HCT116 (cell line): ENCODE measurements around the gene BIN2. TPM values are rescaled to one million over a fixed set of nuclear protein-coding genes. Genes with fewer than 3 reads are reported as not detected.

Experiments
- ATAC-seq: fragments of 200-7000 bp; cut with Tn5 transposase; 2 replicates; pipeline ENCODE4 v1.9.1; 2020; ENCODE audit warnings: mild to moderate bottlenecking, moderate library complexity
- BruUV-seq: library from RNA; stranded (reverse); fragments of 400-500 nt; replicated peaks from 2 replicates; lab custom pipeline; 2021; lab: Mats Ljungman, UMichigan
- CTCF ChIA-PET: fragments of 300-600 bp; sonication (Branson Sonifier 250); formaldehyde crosslinking; loops from one replicate; lab custom pipeline; 2021; ENCODE audit warnings: antibody characterized with exemption; lab: Charles Lee
- POLR2A ChIA-PET: fragments of 300-600, 350-600 bp; sonication (Branson Sonifier 250); formaldehyde crosslinking; loops from one replicate; lab custom pipeline; 2021; ENCODE audit warnings: antibody characterized with exemption; lab: Charles Lee
- RAD21 ChIA-PET, 2 experiments: fragments of 300-600 bp; sonication (Branson Sonifier 250); formaldehyde crosslinking; loops; one replicate each; lab custom pipeline; 2023; ENCODE audit warnings: low total read pairs in 2 of 2; ENCODE audit not compliant: uncharacterized antibody in 2 of 2, unreplicated experiment in 2 of 2, low non-redundant PET in 1 of 2; lab: Charles Lee
- DNase-seq: peaks from one replicate; pipeline ENCODE4 v3.0.0-alpha.2; 2010; ENCODE audit warnings: low read depth, low spot score
- H2AFZ ChIP-seq: fragments of 200-600 bp; shearing (Covaris generic), sonication (generic); 2 replicates; pipeline ENCODE4 v1.6.1; 2017; ENCODE audit warnings: low read depth, mixed run types, mixed read lengths, antibody characterized with exemption, low read length; ENCODE audit not compliant: poor library complexity, severe bottlenecking
- H3K27ac ChIP-seq: 2 replicates; pipeline ENCODE4 v1.5.1; 2012; ENCODE audit warnings: low read depth, low read length
- H3K27me3 ChIP-seq: fragments of 200-600 bp; sonication (generic); 2 replicates; pipeline ENCODE4 v1.6.1; 2016; ENCODE audit warnings: mixed run types, low read length, mixed read lengths; ENCODE audit not compliant: insufficient read depth
- H3K36me3 ChIP-seq, 2 experiments: fragments of 200-500 bp in 1 of 2; fragments of 200-600 bp in 1 of 2; sonication (Bioruptor generic) in 1 of 2; sonication (generic) in 1 of 2; 2 replicates each; pipeline versions ENCODE4 v1.5.1 to v1.6.1; 2014 to 2016; ENCODE audit warnings: low read length in 2 of 2, inconsistent platforms in 1 of 2, mixed read lengths in 1 of 2, mixed run types in 1 of 2; ENCODE audit not compliant: insufficient read depth in 2 of 2, control insufficient read depth in 1 of 2
- H3K4me1 ChIP-seq, 2 experiments: fragments of 200-600 bp in 1 of 2; sonication (generic) in 1 of 2; 2 replicates each; pipeline versions ENCODE4 v1.5.1 to v1.6.1; 2012 to 2017; ENCODE audit warnings: low read length in 2 of 2, inconsistent platforms in 1 of 2, mild to moderate bottlenecking in 1 of 2, mixed read lengths in 1 of 2, mixed run types in 1 of 2, moderate library complexity in 1 of 2; ENCODE audit not compliant: insufficient read depth in 2 of 2, control insufficient read depth in 1 of 2
- H3K4me2 ChIP-seq: fragments of 200-600 bp; sonication (generic); 2 replicates; pipeline ENCODE4 v1.6.1; 2017; ENCODE audit warnings: mixed run types, low read length, mixed read lengths
- H3K4me3 ChIP-seq, 2 experiments: fragments of 200-600 bp in 1 of 2; sonication (generic) in 1 of 2; replicated peaks in 1 of 2; 2 replicates each; pipeline ENCODE4 v1.5.1; 2011 to 2016; ENCODE audit warnings: low read length in 2 of 2, control low read depth in 1 of 2, low read depth in 1 of 2, mild to moderate bottlenecking in 1 of 2, mixed read lengths in 1 of 2, mixed run types in 1 of 2
- H3K79me2 ChIP-seq: fragments of 200-600 bp; sonication (generic); 2 replicates; pipeline ENCODE4 v1.6.1; 2017; ENCODE audit warnings: mild to moderate bottlenecking, mixed run types, low read length, moderate library complexity, mixed read lengths; ENCODE audit not compliant: insufficient read depth
- H3K9ac ChIP-seq: fragments of 200-600 bp; sonication (generic); 2 replicates; pipeline ENCODE4 v1.6.1; 2016; ENCODE audit warnings: low read length, mixed read lengths
- H3K9me2 ChIP-seq: fragments of 200-600 bp; sonication (generic), shearing (Covaris generic); 2 replicates; pipeline ENCODE4 v1.6.1; 2017; ENCODE audit warnings: mixed run types, mild to moderate bottlenecking, moderate library complexity; ENCODE audit not compliant: insufficient read depth
- H3K9me3 ChIP-seq, 2 experiments: fragments of 200-500 bp in 1 of 2; fragments of 200-600 bp in 1 of 2; sonication (Bioruptor generic) in 1 of 2; sonication (generic) in 1 of 2; 2 replicates each; pipeline ENCODE4 v1.6.1; 2014 to 2017; ENCODE audit warnings: low read length in 2 of 2, mixed read lengths in 2 of 2, inconsistent platforms in 1 of 2, low read depth in 1 of 2, mild to moderate bottlenecking in 1 of 2, mixed run types in 1 of 2, moderate library complexity in 1 of 2; ENCODE audit not compliant: control insufficient read depth in 1 of 2, insufficient read depth in 1 of 2
- H4K20me1 ChIP-seq: fragments of 200-600 bp; sonication (generic), shearing (Covaris generic); 2 replicates; pipeline ENCODE4 v1.6.1; 2017; ENCODE audit warnings: mixed run types, mild to moderate bottlenecking, moderate library complexity; ENCODE audit not compliant: insufficient read depth
- ATF3 ChIP-seq: IDR thresholded peaks from 2 replicates; pipeline ENCODE4 v1.6.1; 2012
- CBX3 ChIP-seq: IDR thresholded peaks from 2 replicates; pipeline ENCODE4 v1.6.1; 2012; ENCODE audit warnings: low read depth
- CEBPB ChIP-seq: IDR thresholded peaks from 2 replicates; pipeline ENCODE4 v1.6.1; 2012; ENCODE audit warnings: low read depth
- EGR1 ChIP-seq: IDR thresholded peaks from 2 replicates; pipeline ENCODE4 v1.6.1; 2012; ENCODE audit warnings: low read depth
- ELF1 ChIP-seq: IDR thresholded peaks from 2 replicates; pipeline ENCODE4 v1.6.1; 2012; ENCODE audit warnings: low read depth, borderline replicate concordance
- EZH2phosphoT487 ChIP-seq: fragments of 200-600 bp; IDR thresholded peaks from 2 replicates; pipeline ENCODE4 v1.6.1; 2018; ENCODE audit warnings: antibody characterized with exemption, borderline replicate concordance
- FOSL1 ChIP-seq: IDR thresholded peaks from 2 replicates; pipeline ENCODE4 v1.6.1; 2012; ENCODE audit warnings: low read depth
- JUND ChIP-seq: IDR thresholded peaks from 2 replicates; pipeline ENCODE4 v1.6.1; 2012
- POLR2AphosphoS5 ChIP-seq: IDR thresholded peaks from 2 replicates; pipeline ENCODE4 v1.6.1; 2011; ENCODE audit warnings: mild to moderate bottlenecking, low read depth, low read length, moderate library complexity
- ZFX ChIP-seq: fragments of 450-650 bp; IDR thresholded peaks from 2 replicates; pipeline ENCODE4 v1.6.1; 2017
- intact Hi-C: fragments of 100-400 bp; cut with micrococcal nuclease; formaldehyde crosslinking; loops from 2 replicates; pipeline ENCODE4 v1.10.0; 2022
- total RNA-seq: library from RNA; stranded (reverse); gene quantifications from one replicate; pipeline ENCODE4 v1.2.1, GENCODE V29; 2021; ENCODE audit not compliant: unreplicated experiment
- TF ChIP-seq, protein P1 (sequence below): IDR thresholded peaks from 2 replicates; pipeline ENCODE4 v1.6.1; 2012

BIN2 gene
- total RNA-seq, 1 experiment from 2014 or later = 0.22 TPM

- Histone ChIP-seq H3K9ac (peak overlapping the region; percentile 100), H4K20me1 (no peaks in the 10 kb centered on the region), H3K27ac (peak overlapping the region; percentile 98), H3K9me3 (no peaks in the 10 kb centered on the region), H3K27me3 (no peaks in the 10 kb centered on the region), H3K4me2 (peak overlapping the region; percentile 80), H3K9me2 (no peaks in the 10 kb centered on the region), H3K4me3 (peak overlapping the region; percentile 96 to 99), H3K79me2 (peaks cover 28% of the 10 kb centered on the region), H3K4me1 (peaks cover 12 to 15% of the 10 kb centered on the region in 2 experiments), H3K36me3 (peaks cover 25% of the 10 kb centered on the region in 2 experiments), H2AFZ (peak overlapping the region; percentile 46)
- ATAC-seq = no peak
- TF ChIP-seq JUND (no peak), ELF1 (no peak), FOSL1 (no peak), ZFX (no peak), CBX3 (no peak)
- TF ChIP-seq, protein P1, sequence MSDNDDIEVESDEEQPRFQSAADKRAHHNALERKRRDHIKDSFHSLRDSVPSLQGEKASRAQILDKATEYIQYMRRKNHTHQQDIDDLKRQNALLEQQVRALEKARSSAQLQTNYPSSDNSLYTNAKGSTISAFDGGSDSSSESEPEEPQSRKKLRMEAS = 0 out of 2 replicates have a peak, but pooled peaks have one; percentile 9
- DNase-seq = no peak
- CTCF ChIA-PET = interaction anchor here (1.1 to 1.5 kb wide), 4 partner anchors 15 to 155 kb away, joined by 3 to 10 read pairs (median 6); partner anchors contain the start of genes CSRNP2 and POU6F1
- BruUV-seq = no TSS peak
- intact Hi-C loops = loop anchor here (2.0 kb wide), 1 partner anchor 65 kb away; the partner anchor contains the start of gene TFCP2
- RAD21 ChIA-PET = interaction anchor here (0.6 to 1.2 kb wide), 4 partner anchors 20 to 185 kb away, joined by 4 to 8 read pairs (median 6); partner anchors contain the start of gene POU6F1 (in 1 of the 2)
- POLR2A ChIA-PET = interaction anchor here (0.6 to 1.7 kb wide), 7 partner anchors 8 to 954 kb away, joined by 3 to 14 read pairs (median 5); partner anchors contain the start of genes CSRNP2, KRT80 and POU6F1
Observed at GRCh38 chr12:51238037-51238509, 85.9 kb downstream of the BIN2 start.

DNA sequence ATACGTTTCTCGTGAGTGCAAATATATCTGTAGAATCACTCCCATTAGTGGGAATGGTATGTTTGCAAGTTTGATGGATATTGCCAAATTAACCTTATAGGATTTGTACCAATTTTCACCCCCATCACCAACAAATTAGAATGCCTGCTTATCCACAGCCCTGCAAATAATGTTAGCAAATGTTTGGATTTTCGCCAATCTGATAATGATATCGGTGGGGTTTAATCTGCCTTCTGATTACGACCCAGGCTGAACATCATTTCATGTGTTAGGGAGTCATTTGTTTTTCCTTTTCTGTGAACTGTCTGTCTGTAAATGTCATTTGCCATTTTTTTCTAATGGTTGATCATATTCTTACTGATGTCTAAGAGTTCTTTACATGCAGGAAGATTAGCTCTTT lies 89.4 kb downstream of the BIN2 start:
- intact Hi-C loops = no loop called here
- Histone ChIP-seq H3K9me2 (no peaks in the 10 kb centered on the region), H3K9ac (no peak overlapping the region), H3K27me3 (no peaks in the 10 kb centered on the region), H4K20me1 (no peaks in the 10 kb centered on the region), H2AFZ (no peak overlapping the region), H3K4me2 (no peak overlapping the region), H3K79me2 (peaks cover 6% of the 10 kb centered on the region), H3K4me3 (no peak overlapping the region), H3K9me3 (no peaks in the 10 kb centered on the region), H3K4me1 (peaks cover 7 to 8% of the 10 kb centered on the region in 2 experiments), H3K36me3 (no peaks in the 10 kb centered on the region), H3K27ac (no peak overlapping the region)
- DNase-seq (no peak), ATAC-seq (no peak)
- CTCF ChIA-PET = no interaction called here
- no TSS peak for BruUV-seq
- TF ChIP-seq ATF3 (no peak), EZH2phosphoT487 (no peak), POLR2AphosphoS5 (no peak), ELF1 (no peak), EGR1 (no peak), CEBPB (no peak), FOSL1 (no peak)
- TF ChIP-seq, protein P1 = no peak
- POLR2A ChIA-PET = no interaction called here
- RAD21 ChIA-PET = no interaction called here
